Neural progenitor cell (in vitro differentiated cells): ENCODE data around the gene ABCC1.

Experiments
- CTCF ChIP-seq: fragments of 200-600 bp; sonication (generic); IDR thresholded peaks from 2 replicates; pipeline ENCODE4 v1.5.1; 2017; ENCODE audit warnings: antibody characterized with exemption, mild to moderate bottlenecking
- EZH2 ChIP-seq: fragments of 200-600 bp; sonication (generic); IDR thresholded peaks from 2 replicates; pipeline ENCODE4 v1.6.1; 2017; ENCODE audit warnings: antibody characterized with exemption, mild to moderate bottlenecking, moderate library complexity
- EZH2phosphoT487 ChIP-seq: fragments of 200-600 bp; sonication (generic); IDR thresholded peaks from 2 replicates; pipeline ENCODE4 v1.6.1; 2017; ENCODE audit warnings: antibody characterized with exemption

- no peak for TF ChIP-seq CTCF
- TF ChIP-seq EZH2: no peak
- no peak for TF ChIP-seq EZH2phosphoT487
Measured at GRCh38 chr16:16027728-16028310, 78.4 kb downstream of the ABCC1 start.
